Type B pancreatic cell (in vitro differentiated cells): Measurements from ENCODE around the gene TMEM45A. TPM values are rescaled to one million over a fixed set of nuclear protein-coding genes. Genes with fewer than 3 reads are reported as not detected.

Source experiments
- DNase-seq: peaks from one replicate; pipeline ENCODE4 v3.0.0; 2021; ENCODE audit warnings: mixed read lengths; ENCODE audit not compliant: unreplicated experiment; ENCODE audit errors: extremely low spot score
- H3K27ac Mint-ChIP-seq: 2 replicates; pipeline ENCODE4 v1.8.0; 2021; ENCODE audit warnings: mild to moderate bottlenecking, mixed read lengths
- H3K27me3 Mint-ChIP-seq: 2 replicates; pipeline ENCODE4 v1.8.0; 2021; ENCODE audit warnings: mixed read lengths
- H3K36me3 Mint-ChIP-seq: 2 replicates; pipeline ENCODE4 v1.8.0; 2021; ENCODE audit warnings: mixed read lengths
- H3K4me1 Mint-ChIP-seq: one replicate; pipeline ENCODE4 v1.8.0; 2021; ENCODE audit warnings: mixed read lengths; ENCODE audit not compliant: unreplicated experiment
- H3K4me3 Mint-ChIP-seq: 2 replicates; pipeline ENCODE4 v1.8.0; 2021; ENCODE audit warnings: mild to moderate bottlenecking, mixed read lengths
- H3K9me3 Mint-ChIP-seq: 2 replicates; pipeline ENCODE4 v1.8.0; 2021; ENCODE audit warnings: mixed read lengths
- CTCF ChIP-seq: fragments of 200-600 bp; sonication (generic); conservative IDR thresholded peaks from 2 replicates; pipeline ENCODE4 v1.5.0; 2021; ENCODE audit warnings: antibody characterized with exemption, mild to moderate bottlenecking
- total RNA-seq: library from RNA; stranded (reverse); gene quantifications from 2 replicates; pipeline ENCODE4 v1.2.1, GENCODE V29; 2021; ENCODE audit warnings: low replicate concordance

The TMEM45A gene
- total RNA-seq, 1 donor from 2014 or later: 18.4 TPM

- Mint-ChIP-seq H3K27me3 (peaks cover 5% of the 10 kb centered on the region), H3K27ac (no peak overlapping the region), H3K36me3 (no peaks in the 10 kb centered on the region), H3K4me3 (no peak overlapping the region), H3K4me1 (no peaks in the 10 kb centered on the region), H3K9me3 (no peaks in the 10 kb centered on the region)
- no peak for DNase-seq
- no peak for TF ChIP-seq CTCF
Observed at GRCh38 chr3:100600181-100601042, 108.0 kb downstream of the TMEM45A start.

GRCh38 chr3:100602506-100603444 lies 110.4 kb downstream of the TMEM45A start:
- no peak overlapping the region for H3K27ac Mint-ChIP-seq
- TF ChIP-seq CTCF: no peak
- no peaks in the 10 kb centered on the region for H3K27me3 Mint-ChIP-seq
- no peak for DNase-seq
- no peaks in the 10 kb centered on the region for H3K9me3 Mint-ChIP-seq
- no peaks in the 10 kb centered on the region for H3K36me3 Mint-ChIP-seq
- no peak overlapping the region for H3K4me3 Mint-ChIP-seq
- no peaks in the 10 kb centered on the region for H3K4me1 Mint-ChIP-seq

- Mint-ChIP-seq H3K27ac (no peak overlapping the region), H3K4me3 (no peak overlapping the region)
- TF ChIP-seq CTCF: peak; percentile 61
Observed at GRCh38 chr3:100603469-100603868, 111.0 kb downstream of the TMEM45A start.

GRCh38 chr3:100605358-100605757 lies 112.9 kb downstream of the TMEM45A start:
- Mint-ChIP-seq H3K27me3 (peaks cover 6% of the 10 kb centered on the region), H3K4me3 (no peak overlapping the region), H3K36me3 (no peaks in the 10 kb centered on the region), H3K9me3 (no peaks in the 10 kb centered on the region), H3K27ac (no peak overlapping the region), H3K4me1 (no peaks in the 10 kb centered on the region)
- TF ChIP-seq CTCF: no peak
- DNase-seq: no peak

More at GRCh38 chr3:100603469-100603868, 111.0 kb downstream of the TMEM45A start:
- H3K36me3 Mint-ChIP-seq: no peaks in the 10 kb centered on the region
- no peaks in the 10 kb centered on the region for H3K27me3 Mint-ChIP-seq
- no peak for DNase-seq
- no peaks in the 10 kb centered on the region for H3K4me1 Mint-ChIP-seq
- no peaks in the 10 kb centered on the region for H3K9me3 Mint-ChIP-seq

- Mint-ChIP-seq H3K4me3 (no peak overlapping the region), H3K27me3 (peaks cover 8% of the 10 kb centered on the region), H3K9me3 (no peaks in the 10 kb centered on the region), H3K36me3 (no peaks in the 10 kb centered on the region), H3K4me1 (no peaks in the 10 kb centered on the region), H3K27ac (no peak overlapping the region)
- no peak for DNase-seq
- TF ChIP-seq CTCF: no peak
Observed at GRCh38 chr3:100606894-100607512, 114.6 kb downstream of the TMEM45A start.
